ENCODE measurements around the gene CAMK1D. TPM values are rescaled to one million over a fixed set of nuclear protein-coding genes. Genes with fewer than 3 reads are reported as not detected.

CAMK1D gene
- total RNA-seq, 1 experiment from 2014 or later = 0.10 TPM

- DNase-seq (ENCODE audit: low spot score) = no peak
- in situ Hi-C loops (cut with HindIII; ENCODE audit: low sequenced_read_pairs) = no loop called here
Measured at GRCh38 chr10:12595936-12596576, 246.7 kb downstream of the CAMK1D start.

- no peak for DNase-seq (ENCODE audit: low spot score)
- in situ Hi-C loops (cut with HindIII; ENCODE audit: low sequenced_read_pairs) = no loop called here
Measured at GRCh38 chr10:12597176-12597575, 247.8 kb downstream of the CAMK1D start.

- DNase-seq (ENCODE audit: low spot score) = peak; percentile 69
- in situ Hi-C loops (cut with HindIII; ENCODE audit: low sequenced_read_pairs) = no loop called here
Measured at GRCh38 chr10:12597788-12598765, 248.7 kb downstream of the CAMK1D start.

- in situ Hi-C loops (cut with HindIII; ENCODE audit: low sequenced_read_pairs) = no loop called here
- no peak for DNase-seq (ENCODE audit: low spot score)
Measured at GRCh38 chr10:12600652-12601051, 251.3 kb downstream of the CAMK1D start.

GRCh38 chr10:12602521-12602920 lies 253.2 kb downstream of the CAMK1D start:
- peak; percentile 36 for DNase-seq (ENCODE audit: low spot score)
- in situ Hi-C loops (cut with HindIII; ENCODE audit: low sequenced_read_pairs) = no loop called here

GRCh38 chr10:12603766-12604470 lies 254.6 kb downstream of the CAMK1D start:
- in situ Hi-C loops (cut with HindIII; ENCODE audit: low sequenced_read_pairs) = no loop called here
- peak; percentile 51 for DNase-seq (ENCODE audit: low spot score)

- DNase-seq (ENCODE audit: low spot score) = peak; percentile 82
- in situ Hi-C loops (cut with HindIII; ENCODE audit: low sequenced_read_pairs) = no loop called here
Measured at GRCh38 chr10:12605580-12606405, 256.4 kb downstream of the CAMK1D start.

- no peak for DNase-seq (ENCODE audit: low spot score)
- in situ Hi-C loops (cut with HindIII; ENCODE audit: low sequenced_read_pairs) = no loop called here
Measured at GRCh38 chr10:12606461-12606860, 257.1 kb downstream of the CAMK1D start.

- in situ Hi-C loops (cut with HindIII; ENCODE audit: low sequenced_read_pairs) = no loop called here
Measured at GRCh38 chr10:12608761-12609160, 259.4 kb downstream of the CAMK1D start.

GRCh38 chr10:12609435-12609834 lies 260.1 kb downstream of the CAMK1D start:
- no peak for DNase-seq (ENCODE audit: low spot score)
- in situ Hi-C loops (cut with HindIII; ENCODE audit: low sequenced_read_pairs) = no loop called here

More at GRCh38 chr10:12608761-12609160, 259.4 kb downstream of the CAMK1D start:
- DNase-seq (ENCODE audit: low spot score) = no peak

GRCh38 chr10:12613136-12613535 lies 263.8 kb downstream of the CAMK1D start:
- in situ Hi-C loops (cut with HindIII; ENCODE audit: low sequenced_read_pairs) = no loop called here
- DNase-seq (ENCODE audit: low spot score) = no peak

GRCh38 chr10:12614177-12614995 lies 265.0 kb downstream of the CAMK1D start:
- in situ Hi-C loops (cut with HindIII; ENCODE audit: low sequenced_read_pairs) = no loop called here

GRCh38 chr10:12615296-12616220 lies 266.2 kb downstream of the CAMK1D start:
- in situ Hi-C loops (cut with HindIII; ENCODE audit: low sequenced_read_pairs) = no loop called here
- no peak for DNase-seq (ENCODE audit: low spot score)

More at GRCh38 chr10:12614177-12614995, 265.0 kb downstream of the CAMK1D start:
- no peak for DNase-seq (ENCODE audit: low spot score)

GRCh38 chr10:12617191-12618175 lies 268.1 kb downstream of the CAMK1D start:
- DNase-seq (ENCODE audit: low spot score) = no peak
- in situ Hi-C loops (cut with HindIII; ENCODE audit: low sequenced_read_pairs) = no loop called here

- in situ Hi-C loops (cut with HindIII; ENCODE audit: low sequenced_read_pairs) = no loop called here
- DNase-seq (ENCODE audit: low spot score) = no peak
Measured at GRCh38 chr10:12622016-12622415, 272.7 kb downstream of the CAMK1D start.

GRCh38 chr10:12622691-12623090 lies 273.3 kb downstream of the CAMK1D start:
- DNase-seq (ENCODE audit: low spot score) = no peak
- in situ Hi-C loops (cut with HindIII; ENCODE audit: low sequenced_read_pairs) = no loop called here
